CD4-positive, alpha-beta T cell treated with Interleukin-15 for 1 hour (primary cell): ENCODE measurements around the gene CDYL2.
"Not testable (repeated sequence)": the region's sequence is repeated elsewhere in the genome, so short reads cannot be mapped to it uniquely, and the experiment has no call there.

Experiments used
- DNase-seq: peaks from one replicate; pipeline ENCODE4 v3.0.0-alpha.2; 2020

CDYL2 gene

GRCh38 chr16:80804526-80805383, at the start of gene CDYL2:
CDYL2 (minus strand) TSS chr16:80804598; CDS start chr16:80804173, 425 bp downstream.
- peak; percentile 46 for DNase-seq

- no peak for DNase-seq
These were observed 48.0 kb upstream of the CDYL2 start for GRCh38 chr16:80852261-80852872.

DNA sequence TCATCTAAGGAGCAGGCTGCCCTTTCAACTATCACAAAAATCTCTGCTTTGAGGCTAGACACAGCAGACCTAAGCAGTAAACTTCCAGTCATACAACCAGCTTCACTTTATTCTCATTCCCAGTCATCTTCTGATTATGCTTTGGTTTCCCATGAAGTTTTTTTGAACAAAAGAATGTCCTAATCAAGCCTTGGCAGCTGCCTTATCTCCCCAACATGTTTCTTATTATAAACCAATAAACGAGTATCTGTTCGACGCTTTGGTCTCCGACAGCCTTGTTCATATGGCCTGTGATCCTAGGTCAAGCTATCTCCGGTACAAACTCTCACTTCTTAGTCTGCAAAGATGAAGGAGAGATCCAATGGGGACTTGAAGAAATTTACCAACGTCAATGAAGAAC, 47.4 kb upstream of the CDYL2 start:
- no peak for DNase-seq

DNA sequence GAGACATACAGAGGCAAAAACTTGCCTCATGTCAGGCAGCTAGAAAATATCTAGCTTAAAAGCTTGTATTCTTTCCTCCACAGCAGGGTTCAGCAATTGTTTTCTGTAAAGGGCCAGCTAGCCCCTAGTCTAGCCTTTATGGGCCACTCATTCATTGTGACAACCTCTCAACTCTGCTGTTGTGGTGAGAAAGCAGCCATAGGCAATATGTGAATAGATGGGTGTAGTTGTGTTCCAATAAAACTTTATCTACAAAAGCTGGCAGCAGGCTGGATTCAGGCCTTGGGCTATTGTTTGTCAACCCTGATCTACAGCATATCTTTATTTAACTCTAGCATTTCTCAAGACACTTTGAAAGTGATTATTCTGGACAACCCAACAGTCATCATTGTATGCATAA, 46.4 kb upstream of the CDYL2 start:
- no peak for DNase-seq

- no peak for DNase-seq
These were observed 44.5 kb upstream of the CDYL2 start for GRCh38 chr16:80848862-80849261.

- no peak for DNase-seq
These were observed 42.3 kb upstream of the CDYL2 start for GRCh38 chr16:80846680-80847079.

DNA sequence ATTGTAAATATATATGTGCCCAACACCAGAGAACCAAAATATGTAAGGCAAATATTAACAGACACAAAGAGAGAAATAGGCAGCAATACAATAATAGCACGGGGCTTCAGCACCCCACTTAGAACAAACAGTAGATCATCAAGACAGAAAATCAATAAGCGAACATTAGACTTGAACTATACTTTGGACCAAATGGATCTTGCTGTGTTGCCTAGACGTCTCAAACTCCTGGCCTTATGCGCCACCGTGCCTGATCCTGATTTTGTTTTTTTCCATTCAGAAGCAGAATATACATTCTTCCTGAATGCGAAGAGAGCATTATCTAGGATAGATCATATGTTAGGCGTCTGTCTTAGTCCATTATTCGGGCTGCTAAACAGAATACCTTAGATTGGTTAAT, 41.9 kb upstream of the CDYL2 start:
- no peak for DNase-seq

DNA sequence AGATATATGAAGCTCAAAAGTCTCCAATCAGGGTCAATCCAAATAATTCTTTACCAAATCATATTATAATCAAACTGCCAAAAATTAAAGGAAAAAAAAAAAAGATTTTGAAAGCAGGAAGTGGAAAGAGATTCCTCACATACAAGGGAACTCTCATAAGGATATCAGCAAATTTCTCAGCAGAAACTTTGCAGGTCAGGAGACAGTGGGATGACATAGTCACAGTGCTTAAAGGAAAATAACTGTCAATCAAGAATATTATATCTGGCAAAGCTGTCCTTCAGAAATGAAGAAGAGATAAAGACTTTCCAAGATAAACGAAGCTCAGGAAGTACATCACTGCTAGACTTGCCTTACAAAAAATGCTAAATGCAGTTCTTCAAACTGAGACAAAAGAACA, 40.0 kb upstream of the CDYL2 start:
- no peak for DNase-seq

DNA sequence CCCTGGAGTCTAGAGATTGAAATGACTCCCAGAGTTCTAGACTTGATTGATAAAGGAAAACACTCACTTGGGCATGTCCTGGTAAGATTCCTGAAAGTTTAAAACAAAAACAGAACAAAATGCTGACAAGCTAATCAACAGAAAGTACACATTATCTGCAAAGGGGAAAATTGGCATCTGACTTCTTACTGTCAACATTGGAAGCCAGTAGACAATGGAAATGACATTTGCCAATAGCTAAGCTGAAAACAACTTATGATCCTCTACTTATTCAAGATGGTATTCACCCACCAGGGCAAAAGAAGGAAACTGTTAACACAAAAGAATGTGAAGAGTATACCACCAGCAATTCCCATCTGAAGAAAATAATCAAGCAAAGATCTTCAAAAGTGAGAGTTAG, 36.8 kb upstream of the CDYL2 start:
- no peak for DNase-seq

- no peak for DNase-seq
These were observed 33.2 kb upstream of the CDYL2 start for GRCh38 chr16:80837533-80838147.

DNA sequence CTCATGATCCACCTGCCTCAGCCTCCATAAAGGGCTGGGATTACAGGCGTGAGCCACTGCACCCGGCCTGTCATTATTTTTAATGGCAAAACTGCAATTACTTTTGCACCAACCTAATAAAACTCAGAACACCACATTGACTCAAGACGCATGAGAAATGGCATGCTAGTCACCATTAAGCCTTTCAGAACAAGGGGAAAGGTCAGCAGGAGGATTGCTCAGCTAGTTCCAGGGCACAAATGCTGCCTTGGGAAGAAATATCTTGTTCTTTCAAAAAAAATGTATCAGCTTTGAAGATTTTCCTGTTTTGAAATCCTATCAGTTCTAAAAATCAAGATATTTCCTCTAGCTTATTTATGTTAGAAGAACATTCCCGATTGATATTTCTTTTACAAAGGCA, 32.4 kb upstream of the CDYL2 start:
- DNase-seq: no peak

DNA sequence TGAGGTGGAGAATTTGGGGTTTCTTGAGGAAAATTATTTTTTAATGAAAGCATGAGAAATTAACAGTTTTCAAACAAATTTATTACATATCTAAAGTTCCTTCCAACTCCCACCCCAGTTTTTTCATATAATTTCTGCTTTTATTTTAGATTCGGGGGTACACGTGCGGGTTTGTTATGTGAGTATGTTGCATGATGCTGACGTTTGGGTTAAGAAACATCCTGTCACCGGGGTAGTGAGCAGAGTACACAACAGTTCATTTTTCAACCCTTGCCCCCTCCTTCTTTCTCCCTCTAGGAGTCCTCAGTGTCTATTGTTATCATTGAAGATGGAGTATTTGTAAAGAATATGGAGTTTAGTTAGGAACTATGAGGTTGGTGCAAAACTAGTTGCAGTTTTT, 31.8 kb upstream of the CDYL2 start:
- DNase-seq: no peak

- no peak for DNase-seq
These were observed 26.6 kb upstream of the CDYL2 start for GRCh38 chr16:80831039-80831438.

GRCh38 chr16:80828495-80828894, 24.1 kb upstream of the CDYL2 start:
- no peak for DNase-seq

- no peak for DNase-seq
These were observed 22.6 kb upstream of the CDYL2 start for GRCh38 chr16:80827007-80827406.

DNA sequence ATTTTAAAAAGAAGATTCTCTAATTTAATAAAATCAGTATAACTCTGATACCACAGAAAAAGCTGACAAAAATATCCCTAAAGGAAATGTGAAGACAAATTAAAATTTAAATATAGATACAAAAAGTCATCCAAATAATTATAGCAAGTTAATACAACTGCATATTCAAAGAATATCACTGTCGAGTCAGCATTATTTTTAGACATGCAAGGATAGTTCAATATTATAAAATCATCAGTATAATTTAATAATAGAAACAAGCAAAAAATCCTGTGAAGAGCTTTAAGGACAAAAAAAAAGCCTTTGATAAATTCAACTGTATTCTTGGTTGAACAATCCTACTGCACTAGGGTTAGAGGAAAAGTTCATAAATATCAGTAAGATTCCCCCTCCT, 21.0 kb upstream of the CDYL2 start:
- DNase-seq: no peak

- no peak for DNase-seq
These were observed 20.4 kb upstream of the CDYL2 start for GRCh38 chr16:80824623-80825364.

- DNase-seq: no peak
These were observed 15.6 kb upstream of the CDYL2 start for GRCh38 chr16:80819988-80820387.

DNA sequence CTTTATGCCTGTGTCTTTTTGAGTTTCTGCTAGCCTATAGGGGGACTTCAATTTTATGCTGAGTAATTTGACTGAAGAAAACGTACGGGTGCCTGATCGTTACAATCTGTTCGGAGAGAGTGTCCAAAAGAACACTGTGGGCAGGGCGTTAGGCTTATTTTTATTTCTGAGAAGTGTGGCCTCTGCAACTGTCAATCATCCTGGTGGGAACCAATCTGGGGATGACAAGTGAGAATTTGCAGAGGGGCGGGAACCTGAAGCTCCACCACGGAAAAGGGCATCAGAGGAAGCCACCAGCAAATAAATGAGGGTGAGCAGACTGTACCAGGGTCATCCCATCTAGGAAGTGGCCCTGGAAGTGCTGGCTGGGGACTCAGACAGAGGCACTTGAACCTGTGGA, 12.0 kb upstream of the CDYL2 start:
- no peak for DNase-seq

- DNase-seq: not testable (repeated sequence)
These were observed 10.9 kb upstream of the CDYL2 start for GRCh38 chr16:80815278-80815677.

- no peak for DNase-seq
These were observed 8.2 kb upstream of the CDYL2 start for GRCh38 chr16:80812593-80812992.

DNA sequence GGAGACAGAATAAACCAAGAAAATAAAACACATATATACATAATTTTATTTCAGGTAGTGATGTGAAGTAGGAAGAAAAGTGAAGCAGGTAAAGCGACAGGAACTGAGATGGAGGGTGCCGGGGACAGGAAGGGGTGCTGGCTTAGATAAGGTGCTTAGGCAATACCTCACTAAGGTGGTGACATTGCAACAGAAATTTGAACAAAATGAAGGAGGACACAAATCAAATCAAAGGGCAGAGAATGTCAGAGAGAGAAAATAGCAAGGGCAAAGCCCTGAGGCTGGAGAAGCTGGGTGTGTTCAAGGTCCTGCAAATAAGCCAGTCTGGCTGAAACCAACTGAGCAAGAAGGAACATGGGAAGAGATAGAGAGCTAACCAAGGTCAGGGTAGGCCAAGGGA, 5.0 kb upstream of the CDYL2 start:
- DNase-seq: no peak

DNA sequence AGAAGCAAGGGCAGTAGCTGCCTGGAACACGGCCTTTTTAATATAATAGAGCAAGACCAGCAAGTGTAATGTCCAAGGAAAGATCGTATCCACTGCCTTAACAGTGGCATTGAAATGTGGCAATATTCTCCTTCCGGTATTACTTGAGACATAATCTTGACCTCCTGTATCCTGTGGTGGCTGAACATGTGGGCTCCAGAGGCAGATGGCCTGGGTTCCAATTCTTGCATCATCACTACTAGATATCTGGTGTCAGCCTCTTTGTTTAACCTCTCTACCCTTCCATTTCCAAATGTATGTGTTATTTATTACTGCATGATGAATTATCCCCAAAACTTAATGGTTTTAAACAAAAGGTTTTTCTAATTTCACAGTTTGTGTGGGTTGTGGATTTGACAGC, 3.5 kb upstream of the CDYL2 start:
- DNase-seq: no peak
